Measurements from ENCODE around the gene CHD1.

The CHD1 gene

DNA sequence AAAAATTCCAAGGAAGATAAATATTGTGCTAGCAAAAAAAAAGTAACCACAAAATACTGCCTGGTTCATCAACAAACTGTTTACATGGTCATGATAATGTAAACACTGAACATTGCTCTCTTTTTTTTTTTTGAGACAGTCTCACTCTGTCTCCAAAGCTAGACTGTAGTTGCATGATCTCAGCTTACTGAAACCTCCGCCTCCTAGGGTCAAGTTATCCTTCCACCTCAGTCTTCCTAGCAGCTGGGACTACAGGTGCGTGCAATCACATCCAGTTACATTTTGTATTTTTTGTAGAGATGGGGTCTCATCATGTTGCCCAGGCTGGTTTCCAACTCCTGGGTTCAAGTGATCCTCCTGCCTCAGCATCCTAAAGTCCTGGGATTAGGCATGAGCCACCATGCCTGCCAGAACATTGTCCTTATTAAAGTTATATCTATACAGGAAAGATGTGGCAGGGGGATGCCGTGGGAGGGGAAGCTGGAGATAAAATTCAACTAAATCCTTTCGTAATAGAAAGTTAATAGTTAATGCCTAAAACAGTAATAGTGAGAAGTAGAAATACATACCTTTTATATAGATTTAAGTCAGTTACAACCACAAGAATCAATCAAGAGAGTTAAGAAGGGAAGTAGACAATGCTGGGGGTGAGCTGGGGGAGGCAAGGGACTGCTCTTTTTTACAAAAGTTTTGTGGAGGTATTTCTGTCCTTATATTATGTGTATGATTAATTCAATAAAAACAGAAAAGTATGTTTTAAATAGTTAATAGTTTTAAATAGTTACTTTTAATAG, 103.0 kb downstream of the CHD1 start:
- DNase-seq: no peak

DNA sequence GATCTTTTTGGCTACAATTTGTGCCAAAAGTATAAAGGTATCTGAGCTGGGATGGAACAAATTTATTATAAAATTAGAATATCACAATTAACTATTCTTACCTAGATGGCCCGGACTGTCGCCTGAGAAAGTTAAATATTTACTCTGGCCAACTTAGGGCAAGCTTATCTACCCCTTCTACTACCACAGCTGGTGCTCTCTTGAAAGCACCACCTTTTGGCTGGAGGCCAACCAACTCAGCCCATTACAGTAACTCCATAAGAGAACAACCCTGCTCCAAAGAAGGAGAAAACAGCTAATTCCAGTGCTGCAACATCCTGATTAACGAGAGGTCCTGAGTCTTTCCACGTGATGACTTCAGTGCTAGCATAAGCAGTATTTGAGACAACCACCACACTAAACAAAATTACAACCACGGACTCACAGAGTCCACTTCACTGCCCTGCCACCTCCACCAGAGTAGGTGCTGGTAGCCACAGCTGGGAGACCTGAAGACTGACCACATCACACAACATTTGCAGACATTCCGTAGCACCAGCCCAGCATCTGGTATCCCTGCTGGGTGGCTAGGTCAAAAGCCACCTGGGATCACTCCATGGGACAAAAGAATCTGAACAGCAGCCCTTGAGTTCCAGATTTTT, 112.1 kb downstream of the CHD1 start:
- DNase-seq: no peak

DNA sequence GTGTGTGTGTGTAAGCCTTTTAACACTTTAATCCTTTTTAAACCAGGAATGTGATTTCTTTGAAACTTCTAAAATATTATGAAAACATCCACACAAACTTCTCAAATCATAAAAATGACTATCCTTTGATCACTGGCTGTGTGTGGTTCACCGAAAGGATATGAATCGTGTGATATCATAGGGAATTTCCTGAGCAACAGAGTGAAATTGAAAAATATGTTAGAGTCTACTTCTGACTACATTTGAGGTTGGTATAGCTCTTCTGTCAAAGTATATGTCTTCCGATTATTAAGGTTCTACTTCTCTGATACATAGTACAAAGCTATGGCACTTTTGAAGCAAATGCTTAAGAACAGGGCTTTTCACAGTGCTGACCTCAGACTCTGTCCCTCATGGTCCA, 115.1 kb downstream of the CHD1 start:
- DNase-seq: no peak

DNA sequence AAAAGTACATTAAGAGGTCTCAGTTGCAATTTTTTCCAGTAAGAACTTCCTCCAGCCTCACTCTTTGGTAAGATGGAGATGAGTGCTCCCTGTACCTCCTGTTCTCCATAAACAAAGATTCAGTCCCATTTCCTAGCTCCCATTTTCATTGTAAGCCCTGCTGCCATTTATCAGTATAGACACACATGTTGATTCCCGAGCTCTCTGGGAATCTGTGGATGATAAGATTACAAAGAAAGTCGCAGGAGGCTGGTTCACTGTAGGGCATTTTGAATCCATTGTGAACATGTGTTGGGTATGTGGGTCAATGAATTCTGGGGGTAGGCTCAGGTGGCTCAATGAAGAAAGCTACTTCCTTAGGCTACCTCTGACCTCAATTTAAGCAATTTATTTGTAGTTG, 118.6 kb downstream of the CHD1 start:
- no peak for DNase-seq

DNA sequence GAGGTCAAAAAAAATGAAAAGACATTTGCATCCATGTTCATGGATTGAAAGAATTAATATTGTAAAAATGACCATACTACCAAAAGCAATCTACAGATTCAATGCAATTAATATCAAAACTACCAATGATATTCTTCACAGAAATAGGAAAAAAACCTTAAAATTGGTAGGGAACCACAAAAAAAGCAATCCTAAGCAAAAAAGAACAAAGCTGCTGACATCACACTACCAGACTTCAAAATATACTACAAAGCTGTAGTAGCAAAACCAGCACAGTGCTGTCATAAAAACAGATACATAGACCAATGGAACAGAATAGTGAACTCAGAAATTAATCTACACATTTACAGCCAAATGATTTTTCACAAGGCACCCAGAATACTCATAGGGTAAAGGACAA, 121.0 kb downstream of the CHD1 start:
- no peak for DNase-seq

DNA sequence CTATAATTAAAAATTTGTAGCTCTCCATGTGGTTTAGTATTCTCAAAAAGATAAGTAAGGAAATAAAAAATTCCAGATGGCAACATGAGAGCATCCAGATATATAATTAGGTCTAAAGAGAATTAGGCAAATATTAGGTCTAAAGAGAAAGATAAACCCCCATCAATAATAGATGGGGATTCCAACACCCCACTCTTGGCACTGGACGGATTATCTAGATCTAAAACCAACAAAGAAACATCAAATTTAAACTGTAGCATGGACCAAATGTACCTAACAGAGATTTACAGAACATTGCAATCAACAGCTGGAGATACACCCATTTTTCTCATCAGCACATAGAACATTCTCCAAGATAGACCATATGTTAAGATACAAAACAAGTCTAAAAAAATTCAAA, 123.7 kb downstream of the CHD1 start:
- no peak for DNase-seq

DNA sequence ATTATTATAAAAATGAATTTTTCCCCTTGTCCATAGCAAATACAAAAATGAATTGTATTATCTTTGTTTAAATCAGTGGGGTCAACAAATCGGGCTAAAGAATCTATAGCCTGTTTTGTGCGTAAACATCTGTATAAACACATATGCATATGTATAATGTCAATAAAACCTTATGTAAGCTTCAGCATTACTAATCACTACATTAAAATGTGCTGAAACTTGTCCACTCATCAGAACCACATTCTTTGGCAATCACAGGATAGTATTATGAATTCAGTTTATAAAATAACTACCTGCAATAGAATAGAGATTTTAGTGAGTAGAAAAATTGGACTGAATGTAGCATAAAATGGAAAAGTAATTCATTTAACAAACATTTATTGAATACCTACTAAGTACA, 124.7 kb downstream of the CHD1 start:
- DNase-seq: no peak

Data from nucleus accumbens (tissue), 56 donors.